GM19025 (cell line): ENCODE data around the gene KANSL2.
A peak's percentile ranks its signal among the peaks of the same experiment; 100 is the strongest.
"Not testable (repeated sequence)": the region's sequence is repeated elsewhere in the genome, so short reads cannot be mapped to it uniquely, and the experiment has no call there.

Experiments
- ATAC-seq: cut with Tn5 transposase; IDR thresholded peaks from one replicate; pipeline ENCODE4 v1.9.1; 2021; ENCODE audit warnings: mild to moderate bottlenecking, low read depth, moderate library complexity; ENCODE audit not compliant: unreplicated experiment

Gene KANSL2

GRCh38 chr12:48681710-48682532 is at the start of gene KANSL2:
Gene KANSL2, minus strand, starts transcription at chr12:48682238. Its CDS starts 606 bp downstream, at chr12:48681632.
- peak; percentile 95 for ATAC-seq

- no peak for ATAC-seq
These were observed 46.8 kb upstream of the KANSL2 start for GRCh38 chr12:48728807-48729206.

- ATAC-seq = not testable (repeated sequence)
These were observed 38.7 kb upstream of the KANSL2 start for GRCh38 chr12:48720737-48721136.

GRCh38 chr12:48720171-48720570 is 38.1 kb upstream of the KANSL2 start:
- ATAC-seq = not testable (repeated sequence)

GRCh38 chr12:48719002-48719401 is 37.0 kb upstream of the KANSL2 start:
- not testable (repeated sequence) for ATAC-seq

- ATAC-seq = no peak
These were observed 35.2 kb upstream of the KANSL2 start for GRCh38 chr12:48717252-48717695.

GRCh38 chr12:48716493-48717251 is 34.6 kb upstream of the KANSL2 start, which contains the start of gene CCNT1:
Gene CCNT1, minus strand, starts transcription at chr12:48716707. Its CDS starts 32 bp downstream, at chr12:48716675.
- peak; percentile 95 for ATAC-seq

GRCh38 chr12:48716168-48716492 is 34.1 kb upstream of the KANSL2 start:
- peak; percentile 21 for ATAC-seq

GRCh38 chr12:48712209-48712608 is 30.2 kb upstream of the KANSL2 start:
- ATAC-seq = no peak

- not testable (repeated sequence) for ATAC-seq
These were observed 16.8 kb upstream of the KANSL2 start for GRCh38 chr12:48698822-48699221.

GRCh38 chr12:48696626-48697025 is 14.6 kb upstream of the KANSL2 start:
- ATAC-seq = no peak

GRCh38 chr12:48695859-48696258 is 13.8 kb upstream of the KANSL2 start:
- no peak for ATAC-seq

GRCh38 chr12:48694038-48694437 is 12.0 kb upstream of the KANSL2 start:
- ATAC-seq = no peak

GRCh38 chr12:48693572-48693971 is 11.5 kb upstream of the KANSL2 start:
- no peak for ATAC-seq

- no peak for ATAC-seq
These were observed 9.9 kb upstream of the KANSL2 start for GRCh38 chr12:48691826-48692487.

GRCh38 chr12:48690990-48691389 is 9.0 kb upstream of the KANSL2 start:
- no peak for ATAC-seq

GRCh38 chr12:48690436-48690835 is 8.4 kb upstream of the KANSL2 start:
- ATAC-seq = no peak

GRCh38 chr12:48688836-48689235 is 6.8 kb upstream of the KANSL2 start:
- ATAC-seq = no peak

- ATAC-seq = no peak
These were observed 5.6 kb upstream of the KANSL2 start for GRCh38 chr12:48687592-48687991.

GRCh38 chr12:48686615-48687334 is 4.7 kb upstream of the KANSL2 start:
- no peak for ATAC-seq
